Body of pancreas (tissue), 4 donors: ENCODE measurements around the gene IFRD2. TPM values are rescaled to one million over a fixed set of nuclear protein-coding genes. Genes with fewer than 3 reads are reported as not detected.

Experiments
- ATAC-seq: fragments of 150-250 bp; one replicate; pipeline ENCODE4 v1.9.1; 2016
- DNase-seq, 4 donors: peaks; one replicate each; pipeline ENCODE4 v3.0.0-alpha.2; 2019
- H3K27ac ChIP-seq, 4 donors: fragments of 200-600 bp; sonication (generic); 1 replicate in 3 of 4; 2 replicates in 1 of 4; pipeline versions ENCODE4 v1.5.1 to v1.6.1; 2016 to 2019; ENCODE audit warnings: mild to moderate bottlenecking in 1 of 4, mixed read lengths in 1 of 4, moderate library complexity in 1 of 4
- H3K27me3 ChIP-seq, 2 donors: fragments of 200-600 bp; sonication (generic); one replicate each; pipeline ENCODE4 v1.6.0; 2016; ENCODE audit warnings: mild to moderate bottlenecking in 1 of 2
- H3K36me3 ChIP-seq, 2 donors: fragments of 200-600 bp; sonication (generic); replicated peaks in 1 of 2; 2 replicates each; pipeline ENCODE4 v1.5.1; 2016; ENCODE audit warnings: low read depth in 2 of 2; ENCODE audit not compliant: insufficient read depth in 1 of 2
- H3K4me1 ChIP-seq: fragments of 200-600 bp; sonication (generic); one replicate; pipeline ENCODE4 v1.6.0; 2016
- H3K4me3 ChIP-seq, 2 donors: fragments of 200-600 bp; sonication (generic); 1 replicate in 1 of 2; 2 replicates in 1 of 2; pipeline ENCODE4 v1.5.1; 2016 to 2019
- H3K9me3 ChIP-seq, 3 donors: fragments of 200-600 bp; sonication (generic); 1 replicate in 2 of 3; 2 replicates in 1 of 3; pipeline ENCODE4 v1.5.1; 2016
- POLR2A ChIP-seq, 3 donors: fragments of 450-650 bp; IDR thresholded peaks; one replicate each; pipeline ENCODE4 v1.6.1; 2016; ENCODE audit warnings: antibody characterized with exemption in 3 of 3, mild to moderate bottlenecking in 2 of 3
- WGBS, 2 donors: methylation state at CpG; one replicate each; pipeline ENCODE4 v1.1.5; 2017; 5-methylcytosine and 5-hydroxymethylcytosine counted together
- intact Hi-C: fragments of 100-400 bp; cut with DNase I; formaldehyde crosslinking; loops from one replicate; pipeline ENCODE4 v1.15.1; 2023
- total RNA-seq, 2 donors: library from RNA; depleted of rRNA; stranded (reverse); fragments of >200 nt; gene quantifications; one replicate each; pipeline ENCODE4 v1.1.0, GENCODE V29; 2016
- TF ChIP-seq, protein P1 (sequence below), 7 experiments: fragments of 450-650 bp in 4 of 7; fragments of 200-600 bp in 3 of 7; sonication (generic) in 3 of 7; IDR thresholded peaks; one replicate each; pipeline ENCODE4 v1.5.1; 2016 to 2019; ENCODE audit warnings: antibody characterized with exemption in 7 of 7

IFRD2 gene
- total RNA-seq, 2 donors from 2014 or later: 75.8 to 103 TPM

GRCh38 chr3:50299929-50300680 is 7.9 kb upstream of the IFRD2 start:
- Histone ChIP-seq H3K9me3 (no peaks in the 10 kb centered on the region), H3K4me1 (peaks cover 58% of the 10 kb centered on the region), H3K27me3 (no peaks in the 10 kb centered on the region), H3K27ac (peak overlapping the region; percentile 65 to 91 (median 85)), H3K36me3 (no peaks in the 10 kb centered on the region), H3K4me3 (no peak overlapping the region)
- intact Hi-C loops: no loop called here
- no peak for TF ChIP-seq POLR2A (IDR thresholded peaks at IDR 0.05)
- TF ChIP-seq, protein P1, sequence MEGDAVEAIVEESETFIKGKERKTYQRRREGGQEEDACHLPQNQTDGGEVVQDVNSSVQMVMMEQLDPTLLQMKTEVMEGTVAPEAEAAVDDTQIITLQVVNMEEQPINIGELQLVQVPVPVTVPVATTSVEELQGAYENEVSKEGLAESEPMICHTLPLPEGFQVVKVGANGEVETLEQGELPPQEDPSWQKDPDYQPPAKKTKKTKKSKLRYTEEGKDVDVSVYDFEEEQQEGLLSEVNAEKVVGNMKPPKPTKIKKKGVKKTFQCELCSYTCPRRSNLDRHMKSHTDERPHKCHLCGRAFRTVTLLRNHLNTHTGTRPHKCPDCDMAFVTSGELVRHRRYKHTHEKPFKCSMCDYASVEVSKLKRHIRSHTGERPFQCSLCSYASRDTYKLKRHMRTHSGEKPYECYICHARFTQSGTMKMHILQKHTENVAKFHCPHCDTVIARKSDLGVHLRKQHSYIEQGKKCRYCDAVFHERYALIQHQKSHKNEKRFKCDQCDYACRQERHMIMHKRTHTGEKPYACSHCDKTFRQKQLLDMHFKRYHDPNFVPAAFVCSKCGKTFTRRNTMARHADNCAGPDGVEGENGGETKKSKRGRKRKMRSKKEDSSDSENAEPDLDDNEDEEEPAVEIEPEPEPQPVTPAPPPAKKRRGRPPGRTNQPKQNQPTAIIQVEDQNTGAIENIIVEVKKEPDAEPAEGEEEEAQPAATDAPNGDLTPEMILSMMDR (IDR thresholded peaks at IDR 0.05): no peak
- ATAC-seq: no peak
- DNase-seq: peak in 2 of 4 donors; percentile 38 to 60
- 29 to 46% methylated on average over 7 to 12 of the region's 12 CpGs for WGBS, 2 donors

DNA sequence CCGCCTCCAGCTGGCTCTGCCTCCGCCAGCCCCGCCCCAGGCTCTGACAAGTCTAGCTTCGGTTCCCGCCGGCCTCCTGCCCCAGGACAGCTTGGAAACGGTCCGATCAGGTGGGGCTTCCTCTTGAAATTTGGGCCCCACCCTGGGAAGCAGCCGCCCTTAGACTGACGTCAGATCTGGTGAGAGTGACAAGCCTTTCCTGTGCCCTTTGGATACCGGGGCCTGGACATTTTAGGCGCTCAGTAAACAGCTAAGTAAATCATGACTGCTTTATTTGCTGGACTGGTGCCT is 7.4 kb upstream of the IFRD2 start:
- WGBS, 2 donors: 0% methylated on average over 2 to 12 of the region's 12 CpGs

GRCh38 chr3:50298836-50299637 is 6.8 kb upstream of the IFRD2 start, which contains the start of the genes HYAL3 and NAA80:
HYAL3 (minus strand) TSS chr3:50299405; CDS start chr3:50295602, 3,803 bp downstream.
NAA80 (minus strand) TSS chr3:50299405; CDS start chr3:50297463, 1,942 bp downstream.
- peak; percentile 99 to 100 (median 100) for DNase-seq
- intact Hi-C loops: no loop called here
- TF ChIP-seq POLR2A (IDR thresholded peaks at IDR 0.05): peak; percentile 92 to 96 (median 96)
- TF ChIP-seq, protein P1 (IDR thresholded peaks at IDR 0.05): peak in 6 of 7 experiments; percentile 24 to 71 (median 58)
- 0 to 3% methylated on average over 13 to 61 of the region's 61 CpGs for WGBS, 2 donors
- H3K27ac ChIP-seq: peak within 1 kb of the TSS; percentile 77 to 91 (median 85)
- H3K4me3 ChIP-seq: peak within 1 kb of the TSS; percentile 11 to 24
- H3K9me3 ChIP-seq: no peaks in the 10 kb centered on the region
- H3K36me3 ChIP-seq: no peaks in the 10 kb centered on the region
- H3K27me3 ChIP-seq: no peaks in the 10 kb centered on the region
- ATAC-seq: peak; percentile 88
- H3K4me1 ChIP-seq: peaks cover 58% of the 10 kb centered on the region

More for the DNA sequence above, 7.4 kb upstream of the IFRD2 start:
- Histone ChIP-seq H3K27ac (peak overlapping the region; percentile 65 to 91 (median 85)), H3K4me3 (no peak overlapping the region), H3K36me3 (no peaks in the 10 kb centered on the region), H3K4me1 (peaks cover 58% of the 10 kb centered on the region), H3K9me3 (no peaks in the 10 kb centered on the region), H3K27me3 (no peaks in the 10 kb centered on the region)
- no peak for TF ChIP-seq POLR2A (IDR thresholded peaks at IDR 0.05)
- TF ChIP-seq, protein P1 (IDR thresholded peaks at IDR 0.05): no peak
- intact Hi-C loops: no loop called here
- DNase-seq (no peak), ATAC-seq (no peak)

DNA sequence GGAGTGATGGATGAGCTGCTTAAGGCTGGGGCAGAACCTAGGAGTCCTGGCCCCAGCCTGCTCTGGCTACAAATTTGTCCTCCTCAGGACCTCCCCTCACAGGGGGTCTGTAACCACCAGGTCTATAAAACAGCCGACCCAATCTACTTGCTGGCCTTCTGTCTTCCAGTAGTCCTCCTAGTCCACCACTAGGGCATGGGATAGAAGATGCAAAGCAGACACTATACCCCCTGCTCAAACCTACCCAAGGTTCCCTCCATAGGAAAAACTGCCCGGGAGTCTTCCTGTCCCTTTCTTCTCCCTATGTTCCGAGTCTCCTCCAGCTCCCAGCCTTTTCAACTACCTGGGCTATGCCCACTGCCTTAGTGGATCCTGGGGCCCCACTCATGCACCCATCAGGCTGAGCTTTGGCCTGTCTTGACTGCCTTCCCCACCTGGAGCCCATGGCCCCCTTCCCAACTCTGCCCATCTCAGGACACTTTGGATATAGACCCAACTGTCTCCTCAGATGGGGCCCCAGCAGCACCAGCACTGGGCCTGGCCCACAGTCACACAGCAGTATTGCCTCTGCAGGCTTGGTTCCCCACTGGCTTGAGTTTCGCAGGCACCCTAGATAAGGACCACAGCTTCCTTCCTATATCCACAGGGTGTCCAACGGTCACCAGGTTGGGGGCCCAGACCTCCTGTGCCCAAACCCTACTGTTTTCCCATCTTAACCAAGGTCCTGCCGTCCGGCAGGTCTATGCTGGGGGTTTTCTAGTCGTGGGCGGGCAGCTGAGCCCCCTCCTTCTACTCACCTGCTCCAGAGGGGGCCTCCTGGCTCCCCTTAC is 5.9 kb upstream of the IFRD2 start:
- H3K27me3 ChIP-seq: no peaks in the 10 kb centered on the region
- peak overlapping the region; percentile 77 to 91 (median 81) for H3K27ac ChIP-seq
- 42 to 59% methylated on average over 9 of the region's 9 CpGs for WGBS, 2 donors
- no peak for ATAC-seq
- no peak for TF ChIP-seq POLR2A (IDR thresholded peaks at IDR 0.05)
- intact Hi-C loops: no loop called here
- peaks cover 56% of the 10 kb centered on the region for H3K4me1 ChIP-seq
- H3K4me3 ChIP-seq: no peak overlapping the region
- H3K36me3 ChIP-seq: no peaks in the 10 kb centered on the region
- no peaks in the 10 kb centered on the region for H3K9me3 ChIP-seq
- DNase-seq: peak in 1 of 4 donors; percentile 17
